GM12872 (cell line): ENCODE data around the gene MAPKAP1.

Experiments used
- CTCF ChIP-seq: IDR thresholded peaks from 3 replicates; pipeline ENCODE4 v1.5.1; 2011; ENCODE audit warnings: low read depth, mild to moderate bottlenecking, low read length, moderate library complexity; ENCODE audit not compliant: insufficient read depth

MAPKAP1 gene

GRCh38 chr9:125447202-125447802 lies 259.7 kb downstream of the MAPKAP1 start:
- no peak for TF ChIP-seq CTCF

GRCh38 chr9:125446561-125447094 lies 260.4 kb downstream of the MAPKAP1 start:
- no peak for TF ChIP-seq CTCF

GRCh38 chr9:125444956-125445506 lies 262.0 kb downstream of the MAPKAP1 start:
- no peak for TF ChIP-seq CTCF

- TF ChIP-seq CTCF: no peak
Observed at GRCh38 chr9:125444166-125444565, 262.8 kb downstream of the MAPKAP1 start.

GRCh38 chr9:125443367-125443766 lies 263.6 kb downstream of the MAPKAP1 start:
- no peak for TF ChIP-seq CTCF

GRCh38 chr9:125442452-125442851 lies 264.6 kb downstream of the MAPKAP1 start:
- TF ChIP-seq CTCF: no peak

GRCh38 chr9:125440411-125440810 lies 266.6 kb downstream of the MAPKAP1 start:
- TF ChIP-seq CTCF: no peak
